HUES64 (cell line): ENCODE results near the gene DCUN1D2.

Source experiments
- H3K27ac ChIP-seq: 2 replicates; pipeline ENCODE4 v1.7.0; 2013; ENCODE audit warnings: low read depth, low read length, inconsistent platforms
- H3K27me3 ChIP-seq: 2 replicates; pipeline ENCODE4 v1.6.1; 2013; ENCODE audit warnings: mild to moderate bottlenecking, low read length; ENCODE audit not compliant: insufficient read depth
- H3K36me3 ChIP-seq: 2 replicates; pipeline ENCODE4 v1.6.1; 2013; ENCODE audit warnings: mild to moderate bottlenecking, low read length; ENCODE audit not compliant: insufficient read depth
- H3K4me1 ChIP-seq: 2 replicates; pipeline ENCODE4 v1.6.1; 2013; ENCODE audit warnings: mild to moderate bottlenecking, low read length, moderate library complexity; ENCODE audit not compliant: insufficient read depth
- H3K4me3 ChIP-seq: 2 replicates; pipeline ENCODE4 v1.5.1; 2013; ENCODE audit warnings: mild to moderate bottlenecking, low read length, moderate library complexity
- H3K9ac ChIP-seq: 2 replicates; pipeline ENCODE4 v1.6.1; 2013; ENCODE audit warnings: mild to moderate bottlenecking, low read depth, low read length
- H3K9me3 ChIP-seq: 2 replicates; pipeline ENCODE4 v1.6.1; 2013; ENCODE audit warnings: low read depth, low read length; ENCODE audit not compliant: insufficient read depth
- WGBS: fragments of 150-250, 120-280 bp; methylation state at CpG from one replicate; pipeline ENCODE4 v1.1.7; 2013; ENCODE audit warnings: missing lambda C conversion rate; 5-methylcytosine and 5-hydroxymethylcytosine counted together

Gene DCUN1D2

DNA sequence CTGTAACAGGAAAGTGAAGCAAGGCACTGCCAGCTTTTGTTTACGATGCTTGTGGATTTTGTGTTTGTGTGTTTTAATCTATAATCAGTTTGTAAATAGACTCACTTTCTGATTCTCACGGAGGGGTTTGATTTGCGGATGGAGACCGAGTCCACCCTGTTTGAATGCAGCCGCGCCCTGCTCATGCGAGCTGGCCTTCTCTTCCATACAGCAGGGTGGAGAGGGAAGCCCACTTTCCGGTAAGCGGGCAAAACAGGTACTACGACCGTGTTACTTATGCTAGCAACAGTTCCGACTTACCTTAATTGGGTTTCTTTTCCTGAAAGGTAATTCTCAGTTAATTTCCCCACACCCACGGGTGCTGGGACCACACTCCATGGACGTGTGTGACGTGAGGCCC is 70.3 kb downstream of the DCUN1D2 start:
- WGBS, result 94% methylated on average over 15 of the region's 15 CpGs

DNA sequence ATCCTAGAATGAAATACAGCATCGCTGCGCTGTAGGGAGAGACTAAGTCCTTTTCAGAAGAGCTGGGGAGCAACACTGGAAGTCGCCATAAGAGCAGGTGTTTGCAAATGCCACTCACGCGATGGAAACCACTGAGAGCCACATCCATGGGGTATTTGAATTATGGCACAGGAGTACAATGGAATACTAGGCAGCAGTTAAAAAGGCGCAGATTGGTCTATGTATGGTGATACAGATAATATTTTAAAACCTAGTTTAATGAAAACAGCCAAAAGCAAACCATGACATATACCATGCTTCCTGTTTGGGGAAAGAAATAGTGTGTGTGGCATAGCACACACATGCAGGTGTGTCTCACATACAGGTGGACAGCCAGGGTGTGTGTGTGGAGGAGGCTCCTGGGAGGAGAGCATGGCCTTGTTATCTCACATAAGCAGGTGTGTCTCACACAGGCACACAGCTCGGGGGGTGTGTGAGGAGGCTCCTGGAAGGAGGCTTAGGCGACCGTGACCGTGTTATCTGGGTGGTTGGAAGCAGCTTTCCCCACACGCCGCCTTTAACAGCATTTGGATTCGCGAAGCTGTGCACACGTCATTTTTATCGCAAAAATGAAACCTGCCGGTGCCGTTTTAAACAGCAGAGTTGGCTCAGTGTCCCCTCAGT is 70.8 kb downstream of the DCUN1D2 start:
- Histone ChIP-seq H3K9ac (no peak overlapping the region), H3K4me1 (no peaks in the 10 kb centered on the region), H3K27me3 (no peaks in the 10 kb centered on the region), H3K9me3 (no peaks in the 10 kb centered on the region), H3K27ac (no peak overlapping the region), H3K36me3 (no peaks in the 10 kb centered on the region), H3K4me3 (no peak overlapping the region)
- 95% methylated on average over 18 of the region's 18 CpGs for WGBS

More for the DNA sequence above, 70.3 kb downstream of the DCUN1D2 start:
- no peaks in the 10 kb centered on the region for H3K4me1 ChIP-seq
- H3K36me3 ChIP-seq, result no peaks in the 10 kb centered on the region
- no peaks in the 10 kb centered on the region for H3K27me3 ChIP-seq
- no peak overlapping the region for H3K9ac ChIP-seq
- H3K4me3 ChIP-seq, result no peak overlapping the region
- H3K27ac ChIP-seq, result no peak overlapping the region
- H3K9me3 ChIP-seq, result no peaks in the 10 kb centered on the region

DNA sequence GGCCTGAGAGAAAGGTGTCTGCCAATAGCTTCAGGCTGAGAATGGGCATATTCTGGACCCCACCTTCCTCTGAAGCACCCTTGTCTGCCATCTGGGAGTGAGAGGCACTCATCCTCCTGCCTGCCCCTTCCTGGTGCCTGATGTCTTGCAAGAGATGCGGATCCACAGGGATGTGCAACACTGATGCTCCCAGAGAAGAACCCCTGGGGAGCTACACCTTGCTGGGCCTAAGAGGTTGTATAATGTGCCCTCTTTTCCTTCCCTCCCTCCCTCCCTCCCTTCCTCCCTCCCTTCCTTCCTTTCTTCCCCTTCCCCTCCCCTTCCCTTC is 71.8 kb downstream of the DCUN1D2 start:
- Histone ChIP-seq H3K4me3 (no peak overlapping the region), H3K9ac (no peak overlapping the region), H3K27ac (no peak overlapping the region), H3K4me1 (no peaks in the 10 kb centered on the region), H3K27me3 (no peaks in the 10 kb centered on the region), H3K9me3 (no peaks in the 10 kb centered on the region), H3K36me3 (no peaks in the 10 kb centered on the region)
- 87% methylated on average over 1 of the region's 1 CpG for WGBS

GRCh38 chr13:113417836-113418721 is 72.4 kb downstream of the DCUN1D2 start:
- no peaks in the 10 kb centered on the region for H3K36me3 ChIP-seq
- no peak overlapping the region for H3K4me3 ChIP-seq
- no peak overlapping the region for H3K9ac ChIP-seq
- H3K9me3 ChIP-seq, result no peaks in the 10 kb centered on the region
- WGBS, result 74% methylated on average over 16 of the region's 16 CpGs
- no peaks in the 10 kb centered on the region for H3K4me1 ChIP-seq
- no peak overlapping the region for H3K27ac ChIP-seq
- H3K27me3 ChIP-seq, result no peaks in the 10 kb centered on the region

DNA sequence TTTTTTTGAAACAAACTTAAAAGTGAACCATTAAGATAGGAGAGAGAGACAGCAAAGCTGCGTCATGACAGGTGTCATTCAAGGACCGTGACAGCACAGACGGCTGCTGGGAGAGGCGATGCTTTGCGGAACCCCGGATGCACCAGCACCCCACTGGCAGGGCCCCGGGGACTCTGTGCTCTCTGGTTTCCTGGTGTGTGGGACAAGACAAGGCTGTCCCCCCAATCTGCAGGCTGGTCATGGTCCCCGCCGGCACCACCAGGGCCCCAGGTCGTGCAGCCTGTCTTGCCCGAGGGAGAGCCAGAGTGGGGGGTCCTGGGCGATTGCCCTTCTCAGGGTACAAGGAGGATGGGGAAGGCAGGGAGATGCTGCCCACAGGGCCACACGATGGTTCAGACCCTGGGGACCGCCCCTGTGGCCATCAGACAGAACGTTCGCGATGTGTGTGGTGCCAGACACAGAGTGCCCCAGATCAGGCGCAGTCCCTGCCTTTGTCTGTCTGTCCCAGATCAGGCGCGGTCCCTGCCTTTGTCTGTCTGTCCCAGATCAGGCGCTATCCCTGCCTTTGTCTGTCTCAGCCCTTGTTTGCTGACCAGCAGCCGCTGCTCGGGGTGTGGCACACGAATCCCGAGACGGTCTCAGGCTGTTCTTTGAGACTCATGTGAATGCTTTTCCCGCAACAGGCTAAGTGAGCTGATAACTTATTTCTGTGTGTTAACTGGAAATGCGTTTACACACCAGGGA is 73.3 kb downstream of the DCUN1D2 start:
- no peaks in the 10 kb centered on the region for H3K4me1 ChIP-seq
- no peak overlapping the region for H3K9ac ChIP-seq
- no peak overlapping the region for H3K4me3 ChIP-seq
- H3K36me3 ChIP-seq, result no peaks in the 10 kb centered on the region
- H3K9me3 ChIP-seq, result no peaks in the 10 kb centered on the region
- H3K27ac ChIP-seq, result no peak overlapping the region
- WGBS, result 90% methylated on average over 28 of the region's 28 CpGs
- H3K27me3 ChIP-seq, result no peaks in the 10 kb centered on the region

- Histone ChIP-seq H3K9ac (no peak overlapping the region), H3K4me3 (no peak overlapping the region), H3K4me1 (no peaks in the 10 kb centered on the region), H3K27ac (no peak overlapping the region), H3K27me3 (no peaks in the 10 kb centered on the region), H3K9me3 (no peaks in the 10 kb centered on the region), H3K36me3 (no peaks in the 10 kb centered on the region)
- 88% methylated on average over 8 of the region's 8 CpGs for WGBS
These were observed 74.7 kb downstream of the DCUN1D2 start for GRCh38 chr13:113415825-113416224.

GRCh38 chr13:113415032-113415431 is 75.5 kb downstream of the DCUN1D2 start:
- no peaks in the 10 kb centered on the region for H3K36me3 ChIP-seq
- H3K4me3 ChIP-seq, result no peak overlapping the region
- H3K27me3 ChIP-seq, result no peaks in the 10 kb centered on the region
- no peak overlapping the region for H3K9ac ChIP-seq
- no peaks in the 10 kb centered on the region for H3K4me1 ChIP-seq
- WGBS, result 94% methylated on average over 15 of the region's 15 CpGs
- no peak overlapping the region for H3K27ac ChIP-seq
- no peaks in the 10 kb centered on the region for H3K9me3 ChIP-seq

- no peak overlapping the region for H3K4me3 ChIP-seq
- no peaks in the 10 kb centered on the region for H3K27me3 ChIP-seq
- 92% methylated on average over 8 of the region's 8 CpGs for WGBS
- no peak overlapping the region for H3K27ac ChIP-seq
- H3K9me3 ChIP-seq, result no peaks in the 10 kb centered on the region
- H3K9ac ChIP-seq, result no peak overlapping the region
- no peaks in the 10 kb centered on the region for H3K4me1 ChIP-seq
- H3K36me3 ChIP-seq, result no peaks in the 10 kb centered on the region
These were observed 76.2 kb downstream of the DCUN1D2 start for GRCh38 chr13:113414335-113414734.

GRCh38 chr13:113413898-113414282 is 76.6 kb downstream of the DCUN1D2 start:
- H3K27ac ChIP-seq, result no peak overlapping the region
- no peaks in the 10 kb centered on the region for H3K27me3 ChIP-seq
- H3K9ac ChIP-seq, result no peak overlapping the region
- no peak overlapping the region for H3K4me3 ChIP-seq
- H3K9me3 ChIP-seq, result no peaks in the 10 kb centered on the region
- no peaks in the 10 kb centered on the region for H3K4me1 ChIP-seq
- 85% methylated on average over 9 of the region's 9 CpGs for WGBS
- no peaks in the 10 kb centered on the region for H3K36me3 ChIP-seq

DNA sequence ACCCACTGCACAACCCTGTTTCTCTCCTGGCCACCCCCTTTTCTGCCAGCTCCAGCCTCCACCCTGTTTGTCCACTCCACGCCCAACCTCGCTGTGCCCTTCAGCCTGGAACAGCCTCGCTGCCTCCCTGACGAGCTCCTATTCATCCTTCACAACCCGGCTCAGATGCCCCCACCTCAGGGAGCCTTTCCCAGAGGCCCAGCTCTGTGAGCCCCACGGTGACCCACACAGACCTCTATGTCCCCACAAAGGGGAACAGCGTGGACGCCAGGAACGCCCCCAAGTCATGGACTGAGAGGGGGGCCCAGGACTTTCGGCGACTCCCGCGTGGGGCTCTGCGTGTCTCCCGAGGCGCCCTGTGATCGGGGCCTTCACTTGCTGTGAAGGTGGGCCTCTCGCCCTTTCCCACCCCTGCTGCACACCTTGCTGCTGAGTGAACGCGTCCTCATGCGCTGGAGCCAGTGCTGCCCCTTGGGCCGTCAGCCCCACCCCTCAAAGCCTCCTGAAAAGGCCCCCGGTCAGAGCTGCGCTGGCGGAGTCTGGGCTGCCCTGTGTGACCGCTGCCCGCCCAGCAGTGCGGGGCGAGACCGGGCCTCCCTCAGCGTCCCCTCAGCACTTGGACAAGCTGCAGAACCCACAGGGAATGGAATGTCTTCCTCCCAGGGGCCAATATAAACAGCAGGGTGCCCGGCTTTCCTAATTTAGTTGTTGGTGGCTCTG is 77.2 kb downstream of the DCUN1D2 start:
- Histone ChIP-seq H3K9me3 (no peaks in the 10 kb centered on the region), H3K36me3 (no peaks in the 10 kb centered on the region), H3K4me1 (no peaks in the 10 kb centered on the region), H3K27me3 (no peaks in the 10 kb centered on the region), H3K27ac (no peak overlapping the region), H3K9ac (no peak overlapping the region), H3K4me3 (no peak overlapping the region)
- WGBS, result 93% methylated on average over 32 of the region's 32 CpGs

GRCh38 chr13:113412440-113412839 is 78.1 kb downstream of the DCUN1D2 start:
- H3K9me3 ChIP-seq, result no peaks in the 10 kb centered on the region
- H3K4me1 ChIP-seq, result no peaks in the 10 kb centered on the region
- 95% methylated on average over 27 of the region's 27 CpGs for WGBS
- no peak overlapping the region for H3K27ac ChIP-seq
- H3K27me3 ChIP-seq, result no peaks in the 10 kb centered on the region
- no peak overlapping the region for H3K4me3 ChIP-seq
- no peaks in the 10 kb centered on the region for H3K36me3 ChIP-seq
- H3K9ac ChIP-seq, result no peak overlapping the region
